HCT116 (cell line): ENCODE data around the gene ZNRF2. TPM values are rescaled to one million over a fixed set of nuclear protein-coding genes. Genes with fewer than 3 reads are reported as not detected.

Experiments
- ATAC-seq: fragments of 200-7000 bp; cut with Tn5 transposase; 2 replicates; pipeline ENCODE4 v1.9.1; 2020; ENCODE audit warnings: mild to moderate bottlenecking, moderate library complexity
- BruUV-seq: library from RNA; stranded (reverse); fragments of 400-500 nt; replicated peaks from 2 replicates; lab custom pipeline; 2021; lab: Mats Ljungman, UMichigan
- CTCF ChIA-PET: fragments of 300-600 bp; sonication (Branson Sonifier 250); formaldehyde crosslinking; loops from one replicate; lab custom pipeline; 2021; ENCODE audit warnings: antibody characterized with exemption; lab: Charles Lee
- POLR2A ChIA-PET: fragments of 300-600, 350-600 bp; sonication (Branson Sonifier 250); formaldehyde crosslinking; loops from one replicate; lab custom pipeline; 2021; ENCODE audit warnings: antibody characterized with exemption; lab: Charles Lee
- RAD21 ChIA-PET, 2 experiments: fragments of 300-600 bp; sonication (Branson Sonifier 250); formaldehyde crosslinking; loops; one replicate each; lab custom pipeline; 2023; ENCODE audit warnings: low total read pairs in 2 of 2; ENCODE audit not compliant: uncharacterized antibody in 2 of 2, unreplicated experiment in 2 of 2, low non-redundant PET in 1 of 2; lab: Charles Lee
- DNase-seq: peaks from one replicate; pipeline ENCODE4 v3.0.0-alpha.2; 2010; ENCODE audit warnings: low read depth, low spot score
- H2AFZ ChIP-seq: fragments of 200-600 bp; shearing (Covaris generic), sonication (generic); 2 replicates; pipeline ENCODE4 v1.6.1; 2017; ENCODE audit warnings: low read depth, mixed run types, mixed read lengths, antibody characterized with exemption, low read length; ENCODE audit not compliant: poor library complexity, severe bottlenecking
- H3K27ac ChIP-seq: 2 replicates; pipeline ENCODE4 v1.5.1; 2012; ENCODE audit warnings: low read depth, low read length
- H3K27me3 ChIP-seq: fragments of 200-600 bp; sonication (generic); 2 replicates; pipeline ENCODE4 v1.6.1; 2016; ENCODE audit warnings: mixed run types, low read length, mixed read lengths; ENCODE audit not compliant: insufficient read depth
- H3K36me3 ChIP-seq, 2 experiments: fragments of 200-500 bp in 1 of 2; fragments of 200-600 bp in 1 of 2; sonication (Bioruptor generic) in 1 of 2; sonication (generic) in 1 of 2; 2 replicates each; pipeline versions ENCODE4 v1.5.1 to v1.6.1; 2014 to 2016; ENCODE audit warnings: low read length in 2 of 2, inconsistent platforms in 1 of 2, mixed read lengths in 1 of 2, mixed run types in 1 of 2; ENCODE audit not compliant: insufficient read depth in 2 of 2, control insufficient read depth in 1 of 2
- H3K4me1 ChIP-seq, 2 experiments: fragments of 200-600 bp in 1 of 2; sonication (generic) in 1 of 2; 2 replicates each; pipeline versions ENCODE4 v1.5.1 to v1.6.1; 2012 to 2017; ENCODE audit warnings: low read length in 2 of 2, inconsistent platforms in 1 of 2, mild to moderate bottlenecking in 1 of 2, mixed read lengths in 1 of 2, mixed run types in 1 of 2, moderate library complexity in 1 of 2; ENCODE audit not compliant: insufficient read depth in 2 of 2, control insufficient read depth in 1 of 2
- H3K4me2 ChIP-seq: fragments of 200-600 bp; sonication (generic); 2 replicates; pipeline ENCODE4 v1.6.1; 2017; ENCODE audit warnings: mixed run types, low read length, mixed read lengths
- H3K4me3 ChIP-seq, 2 experiments: fragments of 200-600 bp in 1 of 2; sonication (generic) in 1 of 2; replicated peaks in 1 of 2; 2 replicates each; pipeline ENCODE4 v1.5.1; 2011 to 2016; ENCODE audit warnings: low read length in 2 of 2, control low read depth in 1 of 2, low read depth in 1 of 2, mild to moderate bottlenecking in 1 of 2, mixed read lengths in 1 of 2, mixed run types in 1 of 2
- H3K79me2 ChIP-seq: fragments of 200-600 bp; sonication (generic); 2 replicates; pipeline ENCODE4 v1.6.1; 2017; ENCODE audit warnings: mild to moderate bottlenecking, mixed run types, low read length, moderate library complexity, mixed read lengths; ENCODE audit not compliant: insufficient read depth
- H3K9ac ChIP-seq: fragments of 200-600 bp; sonication (generic); 2 replicates; pipeline ENCODE4 v1.6.1; 2016; ENCODE audit warnings: low read length, mixed read lengths
- H3K9me2 ChIP-seq: fragments of 200-600 bp; sonication (generic), shearing (Covaris generic); 2 replicates; pipeline ENCODE4 v1.6.1; 2017; ENCODE audit warnings: mixed run types, mild to moderate bottlenecking, moderate library complexity; ENCODE audit not compliant: insufficient read depth
- H3K9me3 ChIP-seq, 2 experiments: fragments of 200-500 bp in 1 of 2; fragments of 200-600 bp in 1 of 2; sonication (Bioruptor generic) in 1 of 2; sonication (generic) in 1 of 2; 2 replicates each; pipeline ENCODE4 v1.6.1; 2014 to 2017; ENCODE audit warnings: low read length in 2 of 2, mixed read lengths in 2 of 2, inconsistent platforms in 1 of 2, low read depth in 1 of 2, mild to moderate bottlenecking in 1 of 2, mixed run types in 1 of 2, moderate library complexity in 1 of 2; ENCODE audit not compliant: control insufficient read depth in 1 of 2, insufficient read depth in 1 of 2
- H4K20me1 ChIP-seq: fragments of 200-600 bp; sonication (generic), shearing (Covaris generic); 2 replicates; pipeline ENCODE4 v1.6.1; 2017; ENCODE audit warnings: mixed run types, mild to moderate bottlenecking, moderate library complexity; ENCODE audit not compliant: insufficient read depth
- ATF3 ChIP-seq: IDR thresholded peaks from 2 replicates; pipeline ENCODE4 v1.6.1; 2012
- CBX3 ChIP-seq: IDR thresholded peaks from 2 replicates; pipeline ENCODE4 v1.6.1; 2012; ENCODE audit warnings: low read depth
- EZH2phosphoT487 ChIP-seq: fragments of 200-600 bp; IDR thresholded peaks from 2 replicates; pipeline ENCODE4 v1.6.1; 2018; ENCODE audit warnings: antibody characterized with exemption, borderline replicate concordance
- JUND ChIP-seq: IDR thresholded peaks from 2 replicates; pipeline ENCODE4 v1.6.1; 2012
- RAD21 ChIP-seq: IDR thresholded peaks from 2 replicates; pipeline ENCODE4 v1.6.1; 2012; ENCODE audit warnings: low read depth, mild to moderate bottlenecking
- REST ChIP-seq: IDR thresholded peaks from 2 replicates; pipeline ENCODE4 v1.6.1; 2012; ENCODE audit warnings: low read depth
- SRF ChIP-seq: IDR thresholded peaks from 2 replicates; pipeline ENCODE4 v1.6.1; 2012; ENCODE audit warnings: low read depth
- TCF7L2 ChIP-seq: IDR thresholded peaks from 2 replicates; pipeline ENCODE4 v1.7.0; 2011; ENCODE audit warnings: borderline replicate concordance, inconsistent platforms; ENCODE audit not compliant: insufficient read depth, insufficient read length; ENCODE audit errors: extremely low read depth
- YY1 ChIP-seq: IDR thresholded peaks from 2 replicates; pipeline ENCODE4 v1.6.1; 2011; ENCODE audit warnings: low read length, low read depth, moderate library complexity, mild to moderate bottlenecking; ENCODE audit not compliant: insufficient replicate concordance; ENCODE audit errors: extremely low read depth
- ZNF274 ChIP-seq: fragments of 200-500 bp; sonication (Bioruptor generic); IDR thresholded peaks from 2 replicates; pipeline ENCODE4 v1.6.1; 2014; ENCODE audit warnings: mild to moderate bottlenecking, low read depth, low read length, inconsistent platforms
- intact Hi-C: fragments of 100-400 bp; cut with micrococcal nuclease; formaldehyde crosslinking; loops from 2 replicates; pipeline ENCODE4 v1.10.0; 2022
- total RNA-seq: library from RNA; stranded (reverse); gene quantifications from one replicate; pipeline ENCODE4 v1.2.1, GENCODE V29; 2021; ENCODE audit not compliant: unreplicated experiment

Gene ZNRF2
- total RNA-seq, 1 experiment from 2014 or later, result 10.2 TPM

- BruUV-seq, result no TSS peak
- Histone ChIP-seq H3K4me1 (no peaks in the 10 kb centered on the region), H2AFZ (no peak overlapping the region), H3K4me2 (no peak overlapping the region), H4K20me1 (no peaks in the 10 kb centered on the region; the same call in 1 of the 2 replicates), H3K27me3 (no peaks in the 10 kb centered on the region), H3K79me2 (no peaks in the 10 kb centered on the region), H3K9me2 (no peaks in the 10 kb centered on the region; the same call in 1 of the 2 replicates), H3K27ac (no peak overlapping the region), H3K36me3 (no peaks in the 10 kb centered on the region), H3K9ac (no peak overlapping the region), H3K9me3 (no peaks in the 10 kb centered on the region), H3K4me3 (no peak overlapping the region)
- RAD21 ChIA-PET, result no interaction called here
- TF ChIP-seq EZH2phosphoT487, result no peak
- no peak for TF ChIP-seq SRF
- no peak for TF ChIP-seq ATF3
- no peak for TF ChIP-seq ZNF274
- no peak for TF ChIP-seq RAD21
- no peak for TF ChIP-seq REST
- TF ChIP-seq CBX3, result no peak
- TF ChIP-seq YY1, result no peak
- TF ChIP-seq JUND, result no peak
- TF ChIP-seq TCF7L2, result no peak
- no peak for ATAC-seq
- intact Hi-C loops, result loop anchor here (5.0 kb wide), 2 partner anchors 269 to 464 kb away; no protein-coding TSS in a partner anchor
- POLR2A ChIA-PET, result no interaction called here
- CTCF ChIA-PET, result interaction anchor here (1.6 kb wide), 1 partner anchor 286 kb away, joined by 6 read pairs; no protein-coding TSS in a partner anchor
- DNase-seq, result no peak
Observed at GRCh38 chr7:30278376-30278775, 6.0 kb upstream of the ZNRF2 start.
